ENCODE data around the gene OLFML1. TPM values are rescaled to one million over a fixed set of nuclear protein-coding genes. Genes with fewer than 3 reads are reported as not detected.

Gene OLFML1
- total and polyA plus RNA-seq, 2 of the 13 experiments (the other 11 are each of a cell fraction or from before 2014, with no cell fraction given): 0.89 to 0.90 TPM

DNA sequence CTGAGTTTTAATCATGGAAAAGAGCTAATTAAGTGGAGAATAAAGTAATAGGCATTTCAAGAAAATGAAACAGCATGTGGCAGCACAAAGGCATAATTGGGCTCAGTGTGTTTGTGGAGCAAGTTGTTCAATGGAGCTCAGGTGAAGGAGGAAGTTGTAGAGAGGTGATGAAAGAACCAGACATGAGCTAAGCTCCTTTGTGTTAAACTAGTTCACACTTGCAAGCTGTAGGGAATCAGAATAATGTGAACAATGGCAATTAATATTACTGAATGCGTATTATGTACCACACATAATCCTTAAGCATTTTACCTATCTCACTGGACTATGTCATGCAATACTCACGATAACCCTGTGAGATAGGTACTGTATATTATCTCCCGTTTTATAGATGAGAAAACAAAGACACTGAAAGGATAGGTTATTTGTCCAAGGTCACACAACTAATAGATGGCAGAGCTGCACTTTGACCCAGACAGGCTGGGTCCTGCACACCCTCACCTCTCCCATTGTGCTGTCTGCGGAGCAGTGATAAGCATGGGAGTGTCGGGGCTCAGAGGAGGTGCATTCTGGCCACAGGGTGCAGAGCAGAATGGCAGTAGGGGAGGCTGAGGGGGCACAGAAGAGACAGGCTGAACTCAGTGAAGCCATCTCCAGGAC lies 8.9 kb downstream of the OLFML1 start (continued):
- TF ChIP-seq, protein P1, sequence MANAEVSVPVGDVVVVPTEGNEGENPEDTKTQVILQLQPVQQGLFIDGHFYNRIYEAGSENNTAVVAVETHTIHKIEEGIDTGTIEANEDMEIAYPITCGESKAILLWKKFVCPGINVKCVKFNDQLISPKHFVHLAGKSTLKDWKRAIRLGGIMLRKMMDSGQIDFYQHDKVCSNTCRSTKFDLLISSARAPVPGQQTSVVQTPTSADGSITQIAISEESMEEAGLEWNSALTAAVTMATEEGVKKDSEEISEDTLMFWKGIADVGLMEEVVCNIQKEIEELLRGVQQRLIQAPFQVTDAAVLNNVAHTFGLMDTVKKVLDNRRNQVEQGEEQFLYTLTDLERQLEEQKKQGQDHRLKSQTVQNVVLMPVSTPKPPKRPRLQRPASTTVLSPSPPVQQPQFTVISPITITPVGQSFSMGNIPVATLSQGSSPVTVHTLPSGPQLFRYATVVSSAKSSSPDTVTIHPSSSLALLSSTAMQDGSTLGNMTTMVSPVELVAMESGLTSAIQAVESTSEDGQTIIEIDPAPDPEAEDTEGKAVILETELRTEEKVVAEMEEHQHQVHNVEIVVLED (CRISPR knock-in tag; IDR thresholded peaks at IDR 0.05; ENCODE audit: borderline replicate concordance): no peak
- TF ChIP-seq DR1 (CRISPR knock-in tag; IDR thresholded peaks at IDR 0.05): no peak
- no peak for TF ChIP-seq RNF2 (conservative IDR thresholded peaks at IDR 0.05; ENCODE audit: low read depth)
- TF ChIP-seq, protein P2, sequence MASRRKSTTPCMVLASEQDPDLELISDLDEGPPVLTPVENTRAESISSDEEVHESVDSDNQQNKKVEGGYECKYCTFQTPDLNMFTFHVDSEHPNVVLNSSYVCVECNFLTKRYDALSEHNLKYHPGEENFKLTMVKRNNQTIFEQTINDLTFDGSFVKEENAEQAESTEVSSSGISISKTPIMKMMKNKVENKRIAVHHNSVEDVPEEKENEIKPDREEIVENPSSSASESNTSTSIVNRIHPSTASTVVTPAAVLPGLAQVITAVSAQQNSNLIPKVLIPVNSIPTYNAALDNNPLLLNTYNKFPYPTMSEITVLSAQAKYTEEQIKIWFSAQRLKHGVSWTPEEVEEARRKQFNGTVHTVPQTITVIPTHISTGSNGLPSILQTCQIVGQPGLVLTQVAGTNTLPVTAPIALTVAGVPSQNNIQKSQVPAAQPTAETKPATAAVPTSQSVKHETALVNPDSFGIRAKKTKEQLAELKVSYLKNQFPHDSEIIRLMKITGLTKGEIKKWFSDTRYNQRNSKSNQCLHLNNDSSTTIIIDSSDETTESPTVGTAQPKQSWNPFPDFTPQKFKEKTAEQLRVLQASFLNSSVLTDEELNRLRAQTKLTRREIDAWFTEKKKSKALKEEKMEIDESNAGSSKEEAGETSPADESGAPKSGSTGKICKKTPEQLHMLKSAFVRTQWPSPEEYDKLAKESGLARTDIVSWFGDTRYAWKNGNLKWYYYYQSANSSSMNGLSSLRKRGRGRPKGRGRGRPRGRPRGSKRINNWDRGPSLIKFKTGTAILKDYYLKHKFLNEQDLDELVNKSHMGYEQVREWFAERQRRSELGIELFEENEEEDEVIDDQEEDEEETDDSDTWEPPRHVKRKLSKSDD (CRISPR knock-in tag; IDR thresholded peaks at IDR 0.05; ENCODE audit: low read depth): no peak
- TF ChIP-seq MED8 (CRISPR knock-in tag; IDR thresholded peaks at IDR 0.05; ENCODE audit: insufficient replicate concordance): no peak
- no peak for TF ChIP-seq ZNF891 (CRISPR knock-in tag; IDR thresholded peaks at IDR 0.05)
- TF ChIP-seq RXRA (CRISPR knock-in tag; IDR thresholded peaks at IDR 0.05): 0 out of 2 replicates have a peak, but pooled peaks have one; percentile 19
- TF ChIP-seq, protein P3, sequence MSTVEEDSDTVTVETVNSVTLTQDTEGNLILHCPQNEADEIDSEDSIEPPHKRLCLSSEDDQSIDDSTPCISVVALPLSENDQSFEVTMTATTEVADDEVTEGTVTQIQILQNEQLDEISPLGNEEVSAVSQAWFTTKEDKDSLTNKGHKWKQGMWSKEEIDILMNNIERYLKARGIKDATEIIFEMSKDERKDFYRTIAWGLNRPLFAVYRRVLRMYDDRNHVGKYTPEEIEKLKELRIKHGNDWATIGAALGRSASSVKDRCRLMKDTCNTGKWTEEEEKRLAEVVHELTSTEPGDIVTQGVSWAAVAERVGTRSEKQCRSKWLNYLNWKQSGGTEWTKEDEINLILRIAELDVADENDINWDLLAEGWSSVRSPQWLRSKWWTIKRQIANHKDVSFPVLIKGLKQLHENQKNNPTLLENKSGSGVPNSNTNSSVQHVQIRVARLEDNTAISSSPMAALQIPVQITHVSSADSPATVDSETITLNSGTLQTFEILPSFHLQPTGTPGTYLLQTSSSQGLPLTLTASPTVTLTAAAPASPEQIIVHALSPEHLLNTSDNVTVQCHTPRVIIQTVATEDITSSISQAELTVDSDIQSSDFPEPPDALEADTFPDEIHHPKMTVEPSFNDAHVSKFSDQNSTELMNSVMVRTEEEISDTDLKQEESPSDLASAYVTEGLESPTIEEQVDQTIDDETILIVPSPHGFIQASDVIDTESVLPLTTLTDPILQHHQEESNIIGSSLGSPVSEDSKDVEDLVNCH (CRISPR knock-in tag; IDR thresholded peaks at IDR 0.05): no peak
- TF ChIP-seq ZNF124 (CRISPR knock-in tag; IDR thresholded peaks at IDR 0.05): no peak
- no peak for TF ChIP-seq PTBP1 (IDR thresholded peaks at IDR 0.05; ENCODE audit: low read depth, low read length, poor library complexity, severe bottlenecking)
- TF ChIP-seq EEA1 (CRISPR knock-in tag; IDR thresholded peaks at IDR 0.05; ENCODE audit: borderline replicate concordance): no peak
- no peak for TF ChIP-seq AKAP8 (CRISPR knock-in tag; IDR thresholded peaks at IDR 0.05)
- TF ChIP-seq, protein P4, sequence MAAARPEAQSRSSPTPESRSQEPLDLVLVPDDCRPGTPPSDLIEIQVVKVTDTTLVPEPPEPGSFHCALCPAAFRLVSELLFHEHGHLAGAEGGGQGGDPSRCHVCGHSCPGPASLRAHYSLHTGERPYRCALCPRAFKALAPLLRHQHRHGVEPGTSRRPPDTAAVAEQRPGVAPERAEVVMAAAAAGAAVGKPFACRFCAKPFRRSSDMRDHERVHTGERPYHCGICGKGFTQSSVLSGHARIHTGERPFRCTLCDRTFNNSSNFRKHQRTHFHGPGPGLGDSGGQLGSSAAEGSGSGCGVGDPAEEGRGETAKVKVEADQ (CRISPR knock-in tag; IDR thresholded peaks at IDR 0.05; ENCODE audit: borderline replicate concordance): no peak
- TF ChIP-seq MED1 (CRISPR knock-in tag; IDR thresholded peaks at IDR 0.05): no peak
- TF ChIP-seq, protein P5, sequence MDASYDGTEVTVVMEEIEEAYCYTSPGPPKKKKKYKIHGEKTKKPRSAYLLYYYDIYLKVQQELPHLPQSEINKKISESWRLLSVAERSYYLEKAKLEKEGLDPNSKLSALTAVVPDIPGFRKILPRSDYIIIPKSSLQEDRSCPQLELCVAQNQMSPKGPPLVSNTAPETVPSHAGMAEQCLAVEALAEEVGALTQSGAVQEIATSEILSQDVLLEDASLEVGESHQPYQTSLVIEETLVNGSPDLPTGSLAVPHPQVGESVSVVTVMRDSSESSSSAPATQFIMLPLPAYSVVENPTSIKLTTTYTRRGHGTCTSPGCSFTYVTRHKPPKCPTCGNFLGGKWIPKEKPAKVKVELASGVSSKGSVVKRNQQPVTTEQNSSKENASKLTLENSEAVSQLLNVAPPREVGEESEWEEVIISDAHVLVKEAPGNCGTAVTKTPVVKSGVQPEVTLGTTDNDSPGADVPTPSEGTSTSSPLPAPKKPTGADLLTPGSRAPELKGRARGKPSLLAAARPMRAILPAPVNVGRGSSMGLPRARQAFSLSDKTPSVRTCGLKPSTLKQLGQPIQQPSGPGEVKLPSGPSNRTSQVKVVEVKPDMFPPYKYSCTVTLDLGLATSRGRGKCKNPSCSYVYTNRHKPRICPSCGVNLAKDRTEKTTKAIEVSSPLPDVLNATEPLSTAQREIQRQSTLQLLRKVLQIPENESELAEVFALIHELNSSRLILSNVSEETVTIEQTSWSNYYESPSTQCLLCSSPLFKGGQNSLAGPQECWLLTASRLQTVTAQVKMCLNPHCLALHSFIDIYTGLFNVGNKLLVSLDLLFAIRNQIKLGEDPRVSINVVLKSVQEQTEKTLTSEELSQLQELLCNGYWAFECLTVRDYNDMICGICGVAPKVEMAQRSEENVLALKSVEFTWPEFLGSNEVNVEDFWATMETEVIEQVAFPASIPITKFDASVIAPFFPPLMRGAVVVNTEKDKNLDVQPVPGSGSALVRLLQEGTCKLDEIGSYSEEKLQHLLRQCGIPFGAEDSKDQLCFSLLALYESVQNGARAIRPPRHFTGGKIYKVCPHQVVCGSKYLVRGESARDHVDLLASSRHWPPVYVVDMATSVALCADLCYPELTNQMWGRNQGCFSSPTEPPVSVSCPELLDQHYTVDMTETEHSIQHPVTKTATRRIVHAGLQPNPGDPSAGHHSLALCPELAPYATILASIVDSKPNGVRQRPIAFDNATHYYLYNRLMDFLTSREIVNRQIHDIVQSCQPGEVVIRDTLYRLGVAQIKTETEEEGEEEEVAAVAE (CRISPR knock-in tag; IDR thresholded peaks at IDR 0.05; ENCODE audit: borderline replicate concordance): no peak
- peak; percentile 64; the same call in 1 of the 2 replicates for TF ChIP-seq PPARG (CRISPR knock-in tag; conservative IDR thresholded peaks at IDR 0.05)
- no peak for TF ChIP-seq HOXA3 (CRISPR knock-in tag; IDR thresholded peaks at IDR 0.05)

All from HepG2 (cell line).